Measurements from ENCODE around the gene RNASE4. TPM values are rescaled to one million over a fixed set of nuclear protein-coding genes. Genes with fewer than 3 reads are reported as not detected.

RNASE4 gene
- total RNA-seq, 1 experiment from 2014 or later: 0.48 TPM

- Histone ChIP-seq H3K9me2 (replicated peaks; ENCODE audit: insufficient read depth, low read length) (no peaks in the 10 kb centered on the region), H3K27me3 (ENCODE audit: low read length) (no peaks in the 10 kb centered on the region), H3K79me2 (ENCODE audit: low read length) (no peaks in the 10 kb centered on the region), H3K4me1 (ENCODE audit: low read length) (no peaks in the 10 kb centered on the region), H3K9me3 (ENCODE audit: low read length) (peaks cover 15% of the 10 kb centered on the region), H4K20me1 (ENCODE audit: insufficient read depth, low read depth, low read length) (no peaks in the 10 kb centered on the region), H3K9ac (ENCODE audit: low read length) (no peak overlapping the region), H3K27ac (ENCODE audit: low read length) (no peak overlapping the region), H3K4me3 (ENCODE audit: low read length) (no peak overlapping the region), H3K4me2 (ENCODE audit: low read depth, low read length, poor library complexity, severe bottlenecking) (no peak overlapping the region), H2AFZ (ENCODE audit: low read length) (no peak overlapping the region), H3K36me3 (ENCODE audit: insufficient read depth, low read length) (no peaks in the 10 kb centered on the region)
- DNase-seq: no peak
Measured at GRCh38 chr14:20750194-20750593, 65.8 kb downstream of the RNASE4 start.

Small RNAs within 50 kb of the gene (small RNA-seq; reads per million reads assigned to genes)
- gene RF00019: not detected

Other genes starting within 250 kb of the RNASE4 start
- not detected in 2 replicates for gene KLHL33, start 248.4 kb upstream of the RNASE4 start, total RNA-seq (2014; rRNA removed; shearing (Covaris generic); ENCODE audit: low replicate concordance)
- 63.0 and 84.1 TPM in 2 replicates for gene OSGEP, start 229.7 kb upstream of the RNASE4 start, total RNA-seq (2014; rRNA removed; shearing (Covaris generic); ENCODE audit: low replicate concordance)
- gene APEX1, start 229.3 kb upstream of the RNASE4 start, total RNA-seq (2014; rRNA removed; shearing (Covaris generic); ENCODE audit: low replicate concordance): 97.8 and 118 TPM in 2 replicates
- gene PIP4P1, start 223.1 kb upstream of the RNASE4 start, total RNA-seq (2014; rRNA removed; shearing (Covaris generic); ENCODE audit: low replicate concordance): 29.4 and 45.2 TPM in 2 replicates
- 104 and 138 TPM in 2 replicates for gene PNP, start 215.2 kb upstream of the RNASE4 start, total RNA-seq (2014; rRNA removed; shearing (Covaris generic); ENCODE audit: low replicate concordance)
- not detected in 2 replicates for gene RNASE10, start 179.0 kb upstream of the RNASE4 start, total RNA-seq (2014; rRNA removed; shearing (Covaris generic); ENCODE audit: low replicate concordance)
- not detected in 2 replicates for gene RNASE9, start 123.5 kb upstream of the RNASE4 start, total RNA-seq (2014; rRNA removed; shearing (Covaris generic); ENCODE audit: low replicate concordance)
- not detected in 2 replicates for gene RNASE11, start 96.6 kb upstream of the RNASE4 start, total RNA-seq (2014; rRNA removed; shearing (Covaris generic); ENCODE audit: low replicate concordance)
- not detected in 2 replicates for gene RNASE12, start 93.2 kb upstream of the RNASE4 start, total RNA-seq (2014; rRNA removed; shearing (Covaris generic); ENCODE audit: low replicate concordance)
- not detected in 2 replicates for gene OR6S1, start 42.9 kb upstream of the RNASE4 start, total RNA-seq (2014; rRNA removed; shearing (Covaris generic); ENCODE audit: low replicate concordance)
- 0.32 and 1.9 TPM in 2 replicates for gene ANG, start 4.2 kb downstream of the RNASE4 start, total RNA-seq (2014; rRNA removed; shearing (Covaris generic); ENCODE audit: low replicate concordance)
- not detected in 2 replicates for gene EDDM3A, start 61.3 kb downstream of the RNASE4 start, total RNA-seq (2014; rRNA removed; shearing (Covaris generic); ENCODE audit: low replicate concordance)
- 0.22 TPM in 1 of 2 replicates, not detected in the other for gene EDDM3B, start 83.8 kb downstream of the RNASE4 start, total RNA-seq (2014; rRNA removed; shearing (Covaris generic); ENCODE audit: low replicate concordance)
- gene RNASE6, start 96.7 kb downstream of the RNASE4 start, total RNA-seq (2014; rRNA removed; shearing (Covaris generic); ENCODE audit: low replicate concordance): not detected in 2 replicates
- not detected in 2 replicates for gene RNASE1, start 118.3 kb downstream of the RNASE4 start, total RNA-seq (2014; rRNA removed; shearing (Covaris generic); ENCODE audit: low replicate concordance)
- not detected in 2 replicates for gene RNASE3, start 206.8 kb downstream of the RNASE4 start, total RNA-seq (2014; rRNA removed; shearing (Covaris generic); ENCODE audit: low replicate concordance)